GM19324 (cell line): ENCODE measurements around the gene CDH22.

Experiments
- ATAC-seq: cut with Tn5 transposase; IDR thresholded peaks from one replicate; pipeline ENCODE4 v1.9.1; 2021; ENCODE audit warnings: mild to moderate bottlenecking, moderate library complexity; ENCODE audit not compliant: unreplicated experiment, low FRiP score

The CDH22 gene

GRCh38 chr20:46325789-46326188, 17.5 kb upstream of the CDH22 start:
- ATAC-seq, result no peak

GRCh38 chr20:46324960-46325703, 16.8 kb upstream of the CDH22 start:
- no peak for ATAC-seq

DNA sequence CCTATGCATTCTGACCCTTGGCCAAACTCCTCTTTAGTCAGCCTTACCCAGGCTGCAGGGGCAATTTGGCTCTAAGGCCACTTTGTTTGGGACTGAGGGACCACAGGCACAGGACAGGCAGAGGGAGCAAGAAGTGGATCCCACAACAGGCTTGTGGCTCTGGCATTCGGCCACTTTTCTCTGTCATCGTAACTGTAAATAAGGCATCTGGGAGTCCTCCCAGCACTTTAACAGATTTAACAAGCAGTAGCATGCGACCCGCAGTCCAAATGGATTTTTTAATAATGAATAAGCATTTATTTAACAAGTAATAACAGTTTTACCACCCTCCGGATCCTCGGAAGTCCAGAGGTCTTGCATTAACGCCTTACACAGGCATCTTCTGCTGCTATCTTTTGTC, 16.1 kb upstream of the CDH22 start:
- no peak for ATAC-seq

DNA sequence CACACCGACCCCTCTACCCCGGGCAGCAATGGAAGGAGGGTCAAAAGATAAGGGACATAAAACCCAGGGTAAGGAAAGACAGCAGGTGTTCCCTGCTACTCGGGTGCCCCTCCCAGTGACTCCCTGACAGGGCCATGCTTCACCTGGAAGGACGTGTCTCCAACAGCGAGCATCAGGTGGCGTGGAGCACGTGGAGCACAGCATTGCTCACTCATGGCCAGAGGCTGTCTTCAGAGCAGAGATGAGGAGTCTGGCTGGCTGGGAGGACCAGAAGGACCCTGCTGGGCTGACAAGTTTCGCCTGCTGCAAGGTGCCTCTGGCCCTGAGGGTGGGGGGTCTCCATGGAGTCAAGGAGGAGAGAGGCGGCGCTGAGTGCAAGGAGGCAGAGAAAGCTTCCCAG, 15.3 kb upstream of the CDH22 start:
- ATAC-seq, result no peak

DNA sequence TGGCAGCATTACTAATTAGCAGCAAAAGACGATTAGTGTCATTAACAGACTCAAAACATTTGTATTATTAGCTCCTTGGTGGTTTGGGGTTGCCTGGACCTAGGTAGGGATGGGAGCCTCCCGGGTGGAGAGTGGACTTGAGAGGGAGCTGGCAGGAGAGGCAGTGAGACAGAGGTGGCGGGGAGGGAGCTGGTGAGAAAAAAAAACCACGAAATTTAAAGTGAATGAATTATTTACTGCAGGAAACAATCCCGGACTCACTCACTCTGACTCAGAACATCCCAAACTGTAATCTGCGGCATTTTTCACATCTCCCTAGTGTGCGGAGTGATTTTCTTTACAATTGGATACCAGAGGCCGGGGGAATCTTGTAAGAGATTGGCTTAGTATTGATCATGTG, 14.3 kb upstream of the CDH22 start:
- no peak for ATAC-seq

DNA sequence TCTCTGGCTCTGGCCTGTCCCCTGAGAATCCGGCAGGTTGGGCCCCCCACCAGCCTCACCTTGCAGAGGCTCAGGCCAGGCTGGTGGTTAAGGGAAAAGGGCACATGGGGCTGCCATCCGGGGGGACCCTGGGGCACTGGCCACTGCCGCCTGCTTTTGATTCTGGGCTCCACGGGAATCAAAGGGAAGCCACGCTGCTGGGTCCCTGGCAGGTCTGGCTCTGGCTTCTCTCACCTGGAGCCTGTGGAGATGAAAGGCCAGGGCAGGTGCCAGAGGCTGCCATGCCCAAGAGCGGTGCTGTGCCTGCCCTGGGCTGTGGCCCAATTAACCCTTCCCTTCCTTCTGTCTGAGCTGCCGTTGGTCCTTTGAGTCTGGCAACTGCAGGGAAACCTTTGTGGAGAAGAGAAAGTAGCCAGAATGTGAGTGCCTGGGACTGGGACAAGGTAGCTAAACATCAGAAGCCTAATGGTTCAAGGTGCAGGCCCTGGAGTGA, 9.4 kb upstream of the CDH22 start:
- no peak for ATAC-seq

DNA sequence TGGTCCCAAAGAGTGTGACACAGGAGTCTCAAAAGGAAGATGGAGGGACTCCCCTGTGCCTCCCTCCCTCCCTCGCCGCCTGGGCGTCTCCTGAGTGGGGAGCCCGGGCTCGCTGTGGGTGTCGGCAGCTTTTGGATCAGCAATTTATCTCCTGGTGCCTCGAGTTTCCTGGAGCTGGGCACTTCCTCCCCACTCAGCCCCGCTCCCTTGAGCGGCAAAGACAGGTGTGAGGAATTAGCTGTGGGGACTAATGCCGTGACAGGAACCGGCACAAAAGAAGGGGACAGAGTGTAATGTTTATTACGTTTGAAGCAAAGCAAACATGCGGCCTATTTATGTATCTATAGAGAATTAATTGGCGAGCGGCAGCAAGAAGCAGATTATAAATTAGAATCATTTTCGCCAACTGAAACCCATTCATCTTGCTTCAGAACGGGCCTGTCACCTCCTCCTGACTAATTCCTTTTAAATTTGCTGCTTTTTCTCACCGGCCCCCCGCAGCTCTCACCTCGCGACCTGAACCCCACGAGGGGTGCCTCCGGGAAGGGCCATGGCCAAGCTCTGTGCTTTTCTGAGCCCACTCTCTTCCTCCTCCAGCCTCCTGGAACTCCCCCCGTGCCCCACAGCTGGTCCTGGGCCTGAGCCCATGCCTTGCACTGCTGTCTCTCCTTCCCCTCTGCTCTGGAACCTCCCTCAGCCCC, 8.8 kb upstream of the CDH22 start:
- no peak for ATAC-seq

DNA sequence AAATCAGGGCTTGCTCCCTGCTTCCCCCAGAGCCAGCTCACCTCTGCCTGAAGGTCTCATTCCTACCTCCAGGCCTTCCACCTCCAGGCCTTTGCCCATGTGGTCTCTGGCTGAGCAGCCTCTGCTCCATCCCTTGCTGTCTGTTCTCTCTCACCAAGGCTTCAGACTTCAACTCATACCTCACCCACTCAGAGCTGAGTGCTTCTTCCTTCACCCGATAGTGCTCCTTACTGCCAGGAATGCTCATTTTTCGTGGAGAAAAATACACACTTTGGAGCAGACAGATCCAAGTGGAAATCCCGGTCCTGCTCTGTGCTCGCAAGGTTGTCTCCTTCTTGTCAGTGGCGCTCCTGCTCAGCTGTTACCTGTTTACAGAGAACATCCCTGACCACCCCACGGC, 7.0 kb upstream of the CDH22 start:
- no peak for ATAC-seq

GRCh38 chr20:46312945-46313861, 4.9 kb upstream of the CDH22 start:
- no peak for ATAC-seq

GRCh38 chr20:46312075-46312944, 4.0 kb upstream of the CDH22 start:
- no peak for ATAC-seq

- ATAC-seq, result no peak
Measured at GRCh38 chr20:46311719-46312074, 3.4 kb upstream of the CDH22 start.

GRCh38 chr20:46311039-46311650, 2.8 kb upstream of the CDH22 start:
- ATAC-seq, result no peak

GRCh38 chr20:46309945-46310344, 1.6 kb upstream of the CDH22 start:
- ATAC-seq, result no peak

GRCh38 chr20:46307999-46308257, 370 bp downstream of the CDH22 start:
- ATAC-seq, result no peak

GRCh38 chr20:46307139-46307998, 929 bp downstream of the CDH22 start:
- ATAC-seq, result no peak

DNA sequence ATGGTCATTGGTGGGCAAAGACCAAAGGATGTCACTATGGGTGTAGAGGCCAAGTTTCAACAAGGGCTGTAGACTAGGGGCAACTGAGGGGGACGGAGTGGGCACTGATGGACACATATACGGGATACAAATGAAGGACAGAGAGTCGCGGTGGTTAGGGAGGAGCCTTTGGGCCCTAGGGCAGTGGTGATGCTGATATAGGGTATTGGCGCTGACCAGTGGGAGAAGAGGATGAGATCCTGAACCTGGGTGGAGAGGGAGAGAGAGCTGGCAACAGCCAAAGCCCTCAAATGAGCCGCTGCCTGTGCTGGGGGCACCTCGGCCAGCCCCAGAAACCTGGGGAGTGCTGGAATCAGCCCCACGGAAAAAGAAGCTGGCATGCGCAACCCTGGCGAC, 1.6 kb downstream of the CDH22 start:
- ATAC-seq, result no peak

DNA sequence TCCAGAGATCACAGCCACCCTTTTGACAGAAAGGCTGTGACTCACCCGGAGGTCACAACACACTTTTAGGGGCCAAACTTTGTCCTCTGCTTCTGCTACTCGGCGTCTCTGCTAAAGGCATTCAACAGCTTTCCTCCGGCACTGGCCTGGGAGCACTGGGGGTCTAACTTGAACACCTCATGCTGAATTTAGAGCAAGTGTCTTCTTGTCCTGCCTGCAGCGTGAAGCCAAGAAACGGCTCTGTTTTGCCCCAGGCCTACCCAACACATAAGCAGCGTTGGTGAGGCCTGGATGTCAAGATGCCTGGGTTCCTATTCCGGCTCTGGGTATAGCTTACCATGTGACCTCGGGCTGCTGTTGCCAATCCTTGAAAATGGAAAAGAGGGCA, 2.3 kb downstream of the CDH22 start:
- no peak for ATAC-seq

- ATAC-seq, result no peak
Measured at GRCh38 chr20:46305331-46305972, 2.8 kb downstream of the CDH22 start.

- ATAC-seq, result no peak
Measured at GRCh38 chr20:46304852-46305251, 3.4 kb downstream of the CDH22 start.
